Measurements from ENCODE around the gene ETFA.

- TF ChIP-seq CTCF (IDR thresholded peaks at IDR 0.05; ENCODE audit: low read length) (no peak), EZH2 (IDR thresholded peaks at IDR 0.05; ENCODE audit: borderline replicate concordance, low read length) (no peak)
Observed at GRCh38 chr15:76342058-76342381, 30.8 kb upstream of the ETFA start.

All from OCI-LY1 (cell line).